ENCODE results near the gene NXPH2.

The NXPH2 gene

DNA sequence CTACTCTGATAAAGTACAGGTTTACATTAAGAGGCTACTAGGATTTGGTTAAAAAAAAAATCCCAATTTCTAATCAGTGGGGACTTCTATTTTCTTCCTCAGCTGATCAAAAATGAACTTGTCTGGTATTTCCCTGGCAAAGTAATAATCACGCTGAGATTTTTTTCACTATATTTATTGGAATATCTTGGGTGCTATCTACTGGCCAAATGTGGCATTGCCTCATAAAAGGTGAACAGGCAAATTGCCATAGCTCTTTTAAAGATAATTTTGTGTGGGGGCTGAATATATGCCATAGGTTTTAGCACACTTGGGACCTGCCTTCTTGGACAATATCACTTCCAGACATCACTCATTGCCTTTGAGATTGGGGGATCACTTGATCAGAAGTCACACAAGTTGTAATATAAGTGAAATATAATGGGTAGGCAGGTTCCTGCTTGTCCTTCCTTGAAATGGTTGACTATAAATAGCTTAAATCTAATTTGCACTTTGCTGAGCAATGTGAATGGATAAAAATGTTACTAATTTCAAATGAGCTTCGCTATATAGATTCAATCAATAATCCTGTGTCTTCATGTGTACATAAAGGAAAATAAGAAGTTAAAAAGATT, 7.0 kb upstream of the NXPH2 start:
- FAIRE-seq (no peak), DNase-seq (ENCODE audit: insufficient read length, low spot score) (no peak)

GRCh38 chr2:138782383-138782782, 2.2 kb upstream of the NXPH2 start:
- TF ChIP-seq TAF1 (IDR thresholded peaks at IDR 0.05; ENCODE audit: low read depth, low read length) (no peak), PAX5 (IDR thresholded peaks at IDR 0.05; ENCODE audit: insufficient read depth, low read length, severe bottlenecking) (no peak), POLR2A (IDR thresholded peaks at IDR 0.05; ENCODE audit: low read depth, low read length) (no peak), POLR2AphosphoS5 (IDR thresholded peaks at IDR 0.05; ENCODE audit: low read depth, low read length) (no peak), SPI1 (IDR thresholded peaks at IDR 0.05; ENCODE audit: low read depth, low read length) (no peak), POU2F2 (IDR thresholded peaks at IDR 0.05; ENCODE audit: low read depth, low read length) (no peak)
- FAIRE-seq = no peak
- no peak for DNase-seq (ENCODE audit: insufficient read length, low spot score)

More for the DNA sequence above, 7.0 kb upstream of the NXPH2 start:
- TF ChIP-seq POLR2AphosphoS5 (IDR thresholded peaks at IDR 0.05; ENCODE audit: low read depth, low read length) (no peak), POLR2A (IDR thresholded peaks at IDR 0.05; ENCODE audit: low read depth, low read length) (no peak), POU2F2 (IDR thresholded peaks at IDR 0.05; ENCODE audit: low read depth, low read length) (no peak), PAX5 (IDR thresholded peaks at IDR 0.05; ENCODE audit: insufficient read depth, low read length, severe bottlenecking) (no peak), TAF1 (IDR thresholded peaks at IDR 0.05; ENCODE audit: low read depth, low read length) (no peak), SPI1 (IDR thresholded peaks at IDR 0.05; ENCODE audit: low read depth, low read length) (no peak)

DNA sequence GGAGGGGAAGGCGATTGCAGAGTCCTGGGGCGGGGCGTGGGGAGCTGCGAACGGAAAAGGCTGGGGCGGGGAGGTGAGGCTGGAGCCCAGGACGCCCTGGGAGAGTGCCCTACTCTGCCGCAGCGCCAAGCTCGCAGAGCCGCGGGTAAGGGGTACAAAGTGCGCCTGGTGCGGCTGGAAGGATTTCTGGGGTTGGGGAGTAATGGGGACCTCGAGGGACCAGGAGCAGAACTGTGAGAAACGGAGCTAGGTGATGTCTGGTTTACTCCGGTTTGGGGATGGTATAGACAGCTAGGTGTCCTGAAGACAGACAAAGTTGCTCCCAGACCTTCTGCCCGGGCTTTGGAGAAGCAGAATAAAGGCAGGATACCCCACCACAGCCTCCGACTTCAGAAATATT, 718 bp upstream of the NXPH2 start:
- FAIRE-seq (no peak), DNase-seq (ENCODE audit: insufficient read length, low spot score) (no peak)
- TF ChIP-seq POLR2AphosphoS5 (IDR thresholded peaks at IDR 0.05; ENCODE audit: low read depth, low read length) (no peak), SPI1 (IDR thresholded peaks at IDR 0.05; ENCODE audit: low read depth, low read length) (no peak), POU2F2 (IDR thresholded peaks at IDR 0.05; ENCODE audit: low read depth, low read length) (no peak), PAX5 (IDR thresholded peaks at IDR 0.05; ENCODE audit: insufficient read depth, low read length, severe bottlenecking) (no peak), POLR2A (IDR thresholded peaks at IDR 0.05; ENCODE audit: low read depth, low read length) (no peak), TAF1 (IDR thresholded peaks at IDR 0.05; ENCODE audit: low read depth, low read length) (no peak)

DNA sequence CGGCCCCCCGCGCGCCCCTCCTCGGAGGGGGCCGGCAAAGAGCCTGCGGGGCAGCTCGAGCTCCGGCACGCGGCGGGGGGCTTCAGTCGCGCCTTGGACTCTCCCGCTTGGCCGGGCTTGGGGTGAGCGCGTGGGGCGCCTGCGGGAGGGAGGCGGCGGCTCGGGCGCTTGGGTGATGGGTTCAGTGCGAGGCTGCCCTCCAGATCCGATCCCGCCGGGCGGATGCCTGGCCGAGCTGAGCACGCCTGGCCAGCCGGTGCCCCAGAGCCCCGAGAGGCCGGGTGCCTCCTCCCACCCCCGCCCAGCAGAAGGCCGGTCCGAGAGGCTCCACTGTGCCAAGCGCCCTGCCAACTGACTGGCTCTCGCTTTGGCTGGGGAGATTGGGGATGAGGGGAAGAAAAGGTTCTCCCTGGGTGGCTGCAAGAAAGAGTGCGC, 273 bp upstream of the NXPH2 start:
- TF ChIP-seq TAF1 (IDR thresholded peaks at IDR 0.05; ENCODE audit: low read depth, low read length) (no peak), POLR2A (IDR thresholded peaks at IDR 0.05; ENCODE audit: low read depth, low read length) (no peak), POU2F2 (IDR thresholded peaks at IDR 0.05; ENCODE audit: low read depth, low read length) (no peak), PAX5 (IDR thresholded peaks at IDR 0.05; ENCODE audit: insufficient read depth, low read length, severe bottlenecking) (no peak), POLR2AphosphoS5 (IDR thresholded peaks at IDR 0.05; ENCODE audit: low read depth, low read length) (no peak), SPI1 (IDR thresholded peaks at IDR 0.05; ENCODE audit: low read depth, low read length) (no peak)
- DNase-seq (ENCODE audit: insufficient read length, low spot score) (no peak), FAIRE-seq (no peak)

DNA sequence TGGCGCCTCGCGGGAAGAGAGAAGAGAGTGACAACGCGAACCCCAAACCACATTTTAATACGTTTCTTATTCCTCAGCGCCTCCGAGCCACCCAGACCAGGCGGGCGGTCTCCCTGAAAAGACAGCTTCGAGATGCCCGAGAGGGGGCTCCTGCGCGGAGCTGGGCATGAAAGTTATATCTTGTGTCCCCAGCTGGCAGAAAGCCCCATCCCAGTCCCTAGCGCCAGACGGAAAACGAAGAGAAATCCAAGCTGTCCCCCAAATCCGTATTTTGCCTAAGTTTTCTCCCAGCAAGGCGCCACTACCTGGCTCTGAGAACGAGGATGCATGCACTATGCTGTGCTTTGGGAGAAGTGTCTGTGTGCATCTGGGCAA, 797 bp downstream of the NXPH2 start:
- TF ChIP-seq POU2F2 (IDR thresholded peaks at IDR 0.05; ENCODE audit: low read depth, low read length) = no peak
- DNase-seq (ENCODE audit: insufficient read length, low spot score) (no peak), FAIRE-seq (no peak)

DNA sequence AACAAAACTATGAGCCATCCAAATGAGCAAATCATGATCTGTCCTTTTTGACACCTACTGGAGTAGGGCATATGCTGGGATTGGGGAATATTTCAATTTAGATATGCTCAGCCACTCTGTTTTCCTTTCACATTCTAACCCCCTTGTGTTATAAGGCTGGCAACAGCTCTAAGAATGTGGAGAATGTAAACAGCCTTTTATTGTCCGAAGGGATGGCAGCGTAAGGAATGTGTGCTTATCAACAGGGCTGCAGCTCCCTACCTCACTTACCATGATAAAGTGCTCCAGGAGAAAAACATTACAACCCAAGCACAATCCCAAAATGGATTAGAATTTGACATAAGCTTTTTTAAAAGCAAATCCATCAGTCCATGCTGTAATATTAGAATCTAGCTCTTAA, 2.2 kb downstream of the NXPH2 start:
- no peak for DNase-seq (ENCODE audit: insufficient read length, low spot score)
- TF ChIP-seq POLR2A (IDR thresholded peaks at IDR 0.05; ENCODE audit: low read depth, low read length) (no peak), TAF1 (IDR thresholded peaks at IDR 0.05; ENCODE audit: low read depth, low read length) (no peak), POU2F2 (IDR thresholded peaks at IDR 0.05; ENCODE audit: low read depth, low read length) (no peak), POLR2AphosphoS5 (IDR thresholded peaks at IDR 0.05; ENCODE audit: low read depth, low read length) (no peak), SPI1 (IDR thresholded peaks at IDR 0.05; ENCODE audit: low read depth, low read length) (no peak)
- no peak for FAIRE-seq

GRCh38 chr2:138775736-138776135, 4.5 kb downstream of the NXPH2 start:
- DNase-seq (ENCODE audit: insufficient read length, low spot score) = no peak
- TF ChIP-seq POLR2A (IDR thresholded peaks at IDR 0.05; ENCODE audit: low read depth, low read length) (no peak), SPI1 (IDR thresholded peaks at IDR 0.05; ENCODE audit: low read depth, low read length) (no peak), POU2F2 (IDR thresholded peaks at IDR 0.05; ENCODE audit: low read depth, low read length) (no peak), PAX5 (IDR thresholded peaks at IDR 0.05; ENCODE audit: insufficient read depth, low read length, severe bottlenecking) (no peak), TAF1 (IDR thresholded peaks at IDR 0.05; ENCODE audit: low read depth, low read length) (no peak), POLR2AphosphoS5 (IDR thresholded peaks at IDR 0.05; ENCODE audit: low read depth, low read length) (no peak)
- FAIRE-seq = no peak

- FAIRE-seq = no peak
- DNase-seq (ENCODE audit: insufficient read length, low spot score) = no peak
- no peak for TF ChIP-seq POLR2A (IDR thresholded peaks at IDR 0.05; ENCODE audit: low read depth, low read length)
- TF ChIP-seq TAF1 (IDR thresholded peaks at IDR 0.05; ENCODE audit: low read depth, low read length) = no peak
- no peak for TF ChIP-seq POU2F2 (IDR thresholded peaks at IDR 0.05; ENCODE audit: low read depth, low read length)
- TF ChIP-seq POLR2AphosphoS5 (IDR thresholded peaks at IDR 0.05; ENCODE audit: low read depth, low read length) = no peak
- TF ChIP-seq PAX5 (IDR thresholded peaks at IDR 0.05; ENCODE audit: insufficient read depth, low read length, severe bottlenecking) = no peak
- TF ChIP-seq SPI1 (IDR thresholded peaks at IDR 0.05; ENCODE audit: low read depth, low read length) = no peak
Observed at GRCh38 chr2:138771534-138771933, 8.7 kb downstream of the NXPH2 start.

DNA sequence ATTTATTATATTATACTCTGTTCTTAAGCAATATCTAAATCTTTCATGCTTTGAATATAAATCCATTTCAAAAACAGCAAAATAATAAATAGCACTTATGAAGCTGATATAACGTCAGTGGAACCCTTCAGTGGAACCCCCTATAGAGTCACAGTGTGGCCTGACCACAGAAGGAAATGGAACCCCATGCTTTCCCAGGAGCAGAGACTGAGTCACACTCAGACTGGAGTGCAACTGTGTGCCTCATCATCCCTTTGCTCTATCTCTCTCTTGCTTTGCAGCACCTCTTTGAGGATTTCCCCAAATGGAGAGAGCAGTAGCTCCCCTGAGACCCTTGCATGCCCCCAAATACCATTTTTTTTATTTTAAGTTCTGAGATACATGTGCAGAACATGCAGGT, 13.1 kb downstream of the NXPH2 start:
- FAIRE-seq (no peak), DNase-seq (ENCODE audit: insufficient read length, low spot score) (no peak)
- no peak for TF ChIP-seq POLR2AphosphoS5 (IDR thresholded peaks at IDR 0.05; ENCODE audit: low read depth, low read length)
- TF ChIP-seq POLR2A (IDR thresholded peaks at IDR 0.05; ENCODE audit: low read depth, low read length) = no peak
- TF ChIP-seq PAX5 (IDR thresholded peaks at IDR 0.05; ENCODE audit: insufficient read depth, low read length, severe bottlenecking) = no peak
- TF ChIP-seq SPI1 (IDR thresholded peaks at IDR 0.05; ENCODE audit: low read depth, low read length) = no peak
- TF ChIP-seq TAF1 (IDR thresholded peaks at IDR 0.05; ENCODE audit: low read depth, low read length) = no peak
- no peak for TF ChIP-seq POU2F2 (IDR thresholded peaks at IDR 0.05; ENCODE audit: low read depth, low read length)

DNA sequence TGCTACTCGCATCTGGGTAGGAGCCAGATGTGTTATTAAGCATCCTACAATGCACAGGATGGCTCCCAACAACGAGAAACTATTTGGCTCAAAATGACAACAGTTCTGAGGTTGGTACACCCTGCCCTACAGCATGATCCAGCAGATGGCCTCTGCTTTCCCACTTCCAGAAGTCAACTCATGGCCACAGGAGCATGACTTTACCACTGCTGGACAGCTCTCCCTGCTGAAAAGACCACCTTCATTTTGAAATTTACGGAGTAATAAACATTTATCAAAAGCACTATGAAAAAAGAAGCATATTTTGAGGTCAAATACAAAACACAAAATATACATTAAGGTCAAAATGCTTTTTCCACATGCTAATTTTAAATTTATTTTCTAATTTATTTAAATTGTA, 13.7 kb downstream of the NXPH2 start:
- TF ChIP-seq SPI1 (IDR thresholded peaks at IDR 0.05; ENCODE audit: low read depth, low read length) (no peak), POU2F2 (IDR thresholded peaks at IDR 0.05; ENCODE audit: low read depth, low read length) (no peak), POLR2AphosphoS5 (IDR thresholded peaks at IDR 0.05; ENCODE audit: low read depth, low read length) (no peak), PAX5 (IDR thresholded peaks at IDR 0.05; ENCODE audit: insufficient read depth, low read length, severe bottlenecking) (no peak), TAF1 (IDR thresholded peaks at IDR 0.05; ENCODE audit: low read depth, low read length) (no peak), POLR2A (IDR thresholded peaks at IDR 0.05; ENCODE audit: low read depth, low read length) (no peak)
- FAIRE-seq (no peak), DNase-seq (ENCODE audit: insufficient read length, low spot score) (no peak)
